ENCODE measurements around the gene MAN1C1. TPM values are rescaled to one million over a fixed set of nuclear protein-coding genes. Genes with fewer than 3 reads are reported as not detected.
"Not testable (repeated sequence)": the region's sequence is repeated elsewhere in the genome, so short reads cannot be mapped to it uniquely, and the experiment has no call there.

The MAN1C1 gene
- total RNA-seq, 1 experiment from 2014 or later, result not detected

- in situ Hi-C loops (cut with HindIII; ENCODE audit: low pct_unique_long_range_greater_than_20kb, low sequenced_read_pairs); DNase-seq (ENCODE audit: low read depth): not testable (repeated sequence)
These were observed 118.4 kb downstream of the MAN1C1 start for GRCh38 chr1:25734991-25735390.

- no peak for DNase-seq (ENCODE audit: low read depth)
- in situ Hi-C loops (cut with HindIII; ENCODE audit: low pct_unique_long_range_greater_than_20kb, low sequenced_read_pairs), result no loop called here
These were observed 119.5 kb downstream of the MAN1C1 start for GRCh38 chr1:25735956-25736529.

- peak; percentile 95 for DNase-seq (ENCODE audit: low read depth)
- in situ Hi-C loops (cut with HindIII; ENCODE audit: low pct_unique_long_range_greater_than_20kb, low sequenced_read_pairs), result no loop called here
These were observed 120.5 kb downstream of the MAN1C1 start for GRCh38 chr1:25737130-25737529.

- no peak for DNase-seq (ENCODE audit: low read depth)
- in situ Hi-C loops (cut with HindIII; ENCODE audit: low pct_unique_long_range_greater_than_20kb, low sequenced_read_pairs), result no loop called here
These were observed 121.9 kb downstream of the MAN1C1 start for GRCh38 chr1:25738499-25738898.

GRCh38 chr1:25739341-25739740, 122.8 kb downstream of the MAN1C1 start:
- in situ Hi-C loops (cut with HindIII; ENCODE audit: low pct_unique_long_range_greater_than_20kb, low sequenced_read_pairs), result no loop called here
- no peak for DNase-seq (ENCODE audit: low read depth)

DNA sequence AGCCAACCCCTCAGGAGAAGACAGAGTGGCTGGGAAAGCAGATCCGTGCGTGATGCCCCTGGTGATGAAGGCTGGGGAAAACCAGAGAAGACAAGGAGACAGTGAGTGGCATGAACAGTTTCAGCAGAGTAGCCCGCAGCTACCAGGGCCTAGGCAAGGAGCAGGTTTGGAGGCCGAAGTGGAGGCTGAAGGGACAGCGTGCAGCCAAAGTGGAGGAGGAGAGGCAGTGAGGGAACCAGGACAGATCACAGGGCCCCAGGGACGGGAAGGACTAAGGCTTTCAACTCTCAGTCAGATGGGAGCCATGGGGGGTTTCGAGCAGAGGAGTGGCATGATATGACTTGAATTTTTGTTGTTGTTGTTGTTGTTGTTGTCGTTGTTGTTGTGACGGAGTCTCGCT, 123.5 kb downstream of the MAN1C1 start:
- DNase-seq (ENCODE audit: low read depth), result no peak
- in situ Hi-C loops (cut with HindIII; ENCODE audit: low pct_unique_long_range_greater_than_20kb, low sequenced_read_pairs), result no loop called here

DNA sequence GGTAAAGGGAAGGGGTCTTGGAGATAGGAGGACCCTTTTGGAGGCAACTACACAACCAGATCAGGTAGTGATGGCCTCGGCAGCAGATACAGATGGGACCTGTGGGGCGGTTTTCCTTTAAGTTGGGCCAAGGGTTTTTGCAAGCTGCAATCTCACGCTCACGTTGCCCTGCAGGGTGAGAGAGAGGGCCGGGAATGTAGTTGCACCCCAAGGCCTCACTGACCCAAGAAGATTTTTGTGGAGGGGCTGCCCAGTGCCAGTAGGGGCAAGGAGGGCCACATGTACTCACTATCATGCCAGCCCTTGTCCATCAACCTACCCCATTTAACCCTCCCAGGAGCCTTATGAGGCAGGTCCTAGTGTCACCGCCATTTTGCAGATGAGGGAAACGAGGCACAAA, 125.7 kb downstream of the MAN1C1 start:
- no peak for DNase-seq (ENCODE audit: low read depth)
- in situ Hi-C loops (cut with HindIII; ENCODE audit: low pct_unique_long_range_greater_than_20kb, low sequenced_read_pairs), result no loop called here

DNA sequence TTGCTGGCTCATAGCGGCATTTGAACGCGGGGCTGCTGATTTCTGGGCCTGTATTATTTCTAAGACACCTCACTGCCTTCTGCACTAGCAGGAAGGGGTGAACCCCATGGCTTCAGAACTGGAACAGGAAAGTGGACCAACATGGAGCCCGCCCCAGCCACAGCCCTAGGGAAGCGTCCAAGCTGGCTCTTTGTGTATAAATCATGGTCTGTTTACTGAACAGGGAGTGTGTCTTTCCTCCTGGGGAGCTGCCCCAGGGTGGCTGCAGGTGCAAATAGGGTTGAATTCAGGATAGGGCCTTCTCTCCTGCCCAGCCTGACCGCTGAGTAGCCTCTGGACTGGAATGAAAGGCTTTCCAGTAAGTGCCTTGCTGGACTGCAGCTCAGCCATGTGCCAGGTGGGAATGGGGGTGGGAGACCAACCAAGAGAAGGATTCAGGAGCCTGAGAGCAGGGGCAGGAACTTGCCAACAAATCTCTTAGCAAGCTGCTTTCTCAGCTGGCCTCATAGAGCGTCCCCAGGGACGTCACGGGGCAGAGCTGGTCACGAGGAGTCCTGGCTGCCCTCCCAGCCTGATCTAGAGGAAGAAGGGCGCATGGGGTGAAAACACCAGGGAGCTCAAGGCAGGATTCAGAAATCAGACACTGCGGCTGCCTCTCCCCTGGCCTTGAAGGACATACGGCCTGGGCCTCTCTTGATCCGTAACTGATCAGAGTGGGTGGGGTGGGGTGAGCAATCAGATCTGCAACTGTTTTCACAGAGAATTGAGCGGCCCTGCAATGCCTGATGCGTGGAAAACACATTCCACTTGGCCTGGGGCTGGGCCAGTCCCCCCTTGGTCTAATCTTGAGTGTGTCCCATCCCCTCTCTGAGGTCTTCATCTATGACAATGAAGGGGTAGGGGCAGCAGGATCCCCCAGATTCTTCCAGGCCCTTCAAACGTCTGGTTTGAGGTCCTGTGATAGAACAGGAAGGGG, 126.9 kb downstream of the MAN1C1 start:
- no peak for DNase-seq (ENCODE audit: low read depth)

DNA sequence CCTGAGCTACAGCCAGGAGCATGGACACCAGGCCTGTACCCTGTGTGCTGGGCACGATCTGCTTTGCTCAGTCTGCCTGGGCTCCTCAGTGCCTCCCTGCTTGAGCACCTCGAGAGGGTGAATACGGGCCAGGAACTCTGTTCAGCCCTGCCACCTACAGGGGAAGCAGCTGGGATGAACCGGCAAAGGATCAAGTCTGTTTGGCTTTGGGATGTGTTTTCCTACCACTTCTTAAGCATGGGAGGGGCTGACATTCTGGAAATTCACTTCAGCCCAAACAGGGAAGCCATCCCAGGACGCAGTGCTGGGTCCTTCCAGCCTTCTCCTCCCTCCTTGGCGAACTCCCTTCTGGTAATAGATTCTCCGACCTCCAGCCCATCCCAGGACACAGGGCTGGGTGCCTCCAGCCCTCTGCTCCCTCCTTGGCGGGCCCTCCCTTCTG, 127.6 kb downstream of the MAN1C1 start:
- in situ Hi-C loops (cut with HindIII; ENCODE audit: low pct_unique_long_range_greater_than_20kb, low sequenced_read_pairs), result no loop called here
- no peak for DNase-seq (ENCODE audit: low read depth)

More for the DNA sequence above, 126.9 kb downstream of the MAN1C1 start:
- in situ Hi-C loops (cut with HindIII; ENCODE audit: low pct_unique_long_range_greater_than_20kb, low sequenced_read_pairs), result no loop called here

GRCh38 chr1:25744636-25745425, 128.2 kb downstream of the MAN1C1 start:
- no peak for DNase-seq (ENCODE audit: low read depth)
- in situ Hi-C loops (cut with HindIII; ENCODE audit: low pct_unique_long_range_greater_than_20kb, low sequenced_read_pairs), result no loop called here

DNA sequence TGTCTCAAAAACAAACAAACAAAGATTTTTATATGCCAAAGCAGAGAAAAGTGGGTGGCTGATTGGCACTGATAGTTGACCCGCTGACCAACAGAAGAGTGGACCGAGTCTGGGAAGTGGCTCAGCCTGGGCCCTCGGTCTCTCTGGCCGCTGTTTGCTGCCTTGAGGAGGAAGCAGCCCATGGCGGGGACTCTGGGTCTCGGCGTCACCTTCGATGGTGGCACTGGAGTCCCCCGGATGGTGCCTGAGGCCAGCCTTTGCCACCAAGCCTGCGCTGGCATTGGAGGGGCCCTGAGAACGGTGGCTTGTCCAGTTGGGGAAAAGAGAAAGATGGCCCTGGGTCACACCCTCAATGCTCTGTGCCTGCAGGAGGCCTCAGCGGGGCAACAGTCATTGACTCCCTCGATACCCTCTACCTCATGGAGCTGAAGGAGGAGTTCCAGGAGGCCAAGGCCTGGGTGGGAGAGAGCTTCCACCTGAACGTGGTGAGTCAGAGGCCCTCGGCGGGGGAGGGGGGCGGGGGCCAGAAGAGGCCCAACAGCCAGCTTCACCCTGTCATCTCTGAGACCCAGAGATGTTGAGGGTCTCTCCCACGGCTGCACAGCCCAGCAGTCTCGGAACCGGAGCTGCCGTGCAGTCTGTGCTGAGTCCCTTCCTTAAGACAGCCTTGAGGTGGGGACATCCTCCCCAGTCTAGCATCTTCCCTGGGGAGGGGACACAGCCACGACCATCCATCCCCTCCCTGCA, 129.9 kb downstream of the MAN1C1 start:
- DNase-seq (ENCODE audit: low read depth), result no peak
- in situ Hi-C loops (cut with HindIII; ENCODE audit: low pct_unique_long_range_greater_than_20kb, low sequenced_read_pairs), result no loop called here

DNA sequence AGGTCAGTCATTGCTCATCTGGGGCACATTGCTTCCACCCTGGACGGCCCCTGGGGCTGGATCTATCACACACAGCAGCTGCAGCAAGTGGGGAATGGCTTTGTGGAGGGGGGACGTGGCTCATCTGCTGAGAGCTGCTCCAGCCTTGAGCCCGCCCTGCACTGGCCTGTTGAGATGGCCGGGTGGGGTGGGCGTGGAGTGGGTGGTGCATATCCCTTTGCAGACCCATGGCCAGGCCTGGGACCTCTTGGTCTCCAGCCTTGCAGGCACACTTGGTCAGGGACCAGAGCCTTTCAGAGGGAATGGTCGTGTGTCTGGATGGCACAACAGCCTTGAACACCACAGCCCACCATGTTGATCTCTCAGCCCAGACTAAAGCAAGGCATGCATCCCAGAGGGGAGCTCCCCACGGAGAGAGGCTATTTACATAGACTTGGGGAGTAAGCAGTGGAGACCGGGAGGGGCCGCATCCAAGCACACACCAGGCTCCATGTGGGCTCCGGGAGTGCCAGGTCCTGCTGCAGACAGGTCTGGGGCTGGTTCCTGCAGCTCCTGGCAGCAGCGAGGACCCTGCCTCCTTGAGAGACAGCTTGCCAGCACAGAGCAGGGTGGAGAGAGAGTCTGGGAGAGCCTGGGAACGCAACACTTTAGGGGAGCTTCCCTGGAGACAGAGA, 130.6 kb downstream of the MAN1C1 start:
- in situ Hi-C loops (cut with HindIII; ENCODE audit: low pct_unique_long_range_greater_than_20kb, low sequenced_read_pairs), result no loop called here
- DNase-seq (ENCODE audit: low read depth), result no peak

- in situ Hi-C loops (cut with HindIII; ENCODE audit: low pct_unique_long_range_greater_than_20kb, low sequenced_read_pairs), result no loop called here
- DNase-seq (ENCODE audit: low read depth), result no peak
These were observed 132.1 kb downstream of the MAN1C1 start for GRCh38 chr1:25748531-25749205.

GRCh38 chr1:25750923-25751605, 134.5 kb downstream of the MAN1C1 start:
- in situ Hi-C loops (cut with HindIII; ENCODE audit: low pct_unique_long_range_greater_than_20kb, low sequenced_read_pairs), result no loop called here
- no peak for DNase-seq (ENCODE audit: low read depth)

DNA sequence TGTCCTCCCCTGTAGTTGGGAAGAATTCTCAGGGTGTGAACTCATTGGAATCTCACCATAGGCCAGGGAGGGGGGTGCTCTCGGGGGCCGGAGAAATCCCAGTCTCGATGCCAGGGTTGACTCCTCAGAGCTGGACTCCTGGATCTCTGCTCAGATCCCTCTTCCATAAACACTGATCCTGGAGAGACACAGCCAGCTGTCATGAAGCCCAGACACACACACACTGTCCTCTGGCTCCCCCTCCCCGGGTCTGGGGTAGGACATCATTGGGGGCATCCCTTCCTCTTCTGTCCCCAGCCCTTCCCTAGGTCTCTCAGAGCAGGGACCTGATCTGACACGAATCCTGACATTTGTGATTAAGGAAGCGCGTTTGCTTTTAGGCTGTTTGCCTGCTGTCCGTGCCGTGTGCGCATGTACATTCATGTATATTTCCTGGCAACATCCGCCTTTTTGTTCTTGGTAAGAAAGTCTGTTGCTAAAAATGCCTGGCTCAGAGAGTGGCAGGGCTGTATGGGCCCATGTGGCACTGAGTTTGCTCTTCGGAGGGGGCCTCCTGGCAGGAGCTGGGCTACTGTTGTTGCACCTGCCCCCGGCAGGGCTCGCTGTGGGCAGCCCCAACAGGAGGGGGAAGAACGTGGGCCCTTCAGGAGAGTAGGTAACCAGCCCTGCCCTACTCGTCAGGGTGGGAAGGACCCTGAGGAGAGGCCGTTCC, 138.0 kb downstream of the MAN1C1 start:
- in situ Hi-C loops (cut with HindIII; ENCODE audit: low pct_unique_long_range_greater_than_20kb, low sequenced_read_pairs), result no loop called here
- DNase-seq (ENCODE audit: low read depth), result no peak

GRCh38 chr1:25755475-25756125, 139.0 kb downstream of the MAN1C1 start:
- in situ Hi-C loops (cut with HindIII; ENCODE audit: low pct_unique_long_range_greater_than_20kb, low sequenced_read_pairs), result no loop called here
- DNase-seq (ENCODE audit: low read depth), result no peak
